HG03064 (cell line): ENCODE results near the gene SLC6A1.

Experiments
- ATAC-seq: cut with Tn5 transposase; IDR thresholded peaks from one replicate; pipeline ENCODE4 v1.9.1; 2021; ENCODE audit warnings: low read depth; ENCODE audit not compliant: unreplicated experiment

SLC6A1 gene

DNA sequence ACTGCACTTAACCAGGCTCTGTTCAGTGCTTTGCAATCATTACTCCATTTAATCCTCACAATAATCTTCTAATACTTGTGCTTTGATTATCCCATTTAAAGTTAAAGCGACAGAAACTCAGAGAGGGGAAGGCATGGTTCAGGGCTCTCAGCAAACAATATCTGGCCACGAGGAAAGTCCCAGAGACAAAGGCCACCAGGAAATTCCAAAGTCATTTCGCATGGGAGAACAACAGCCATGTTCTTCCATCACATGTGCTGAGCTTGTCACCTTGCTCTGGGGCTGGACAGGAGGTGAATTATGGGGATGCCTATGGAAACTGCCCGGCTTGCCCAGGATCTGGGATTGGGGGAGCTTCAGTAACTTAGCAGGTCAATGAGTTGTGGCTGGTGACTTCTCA, 95.5 kb downstream of the SLC6A1 start:
- no peak for ATAC-seq

DNA sequence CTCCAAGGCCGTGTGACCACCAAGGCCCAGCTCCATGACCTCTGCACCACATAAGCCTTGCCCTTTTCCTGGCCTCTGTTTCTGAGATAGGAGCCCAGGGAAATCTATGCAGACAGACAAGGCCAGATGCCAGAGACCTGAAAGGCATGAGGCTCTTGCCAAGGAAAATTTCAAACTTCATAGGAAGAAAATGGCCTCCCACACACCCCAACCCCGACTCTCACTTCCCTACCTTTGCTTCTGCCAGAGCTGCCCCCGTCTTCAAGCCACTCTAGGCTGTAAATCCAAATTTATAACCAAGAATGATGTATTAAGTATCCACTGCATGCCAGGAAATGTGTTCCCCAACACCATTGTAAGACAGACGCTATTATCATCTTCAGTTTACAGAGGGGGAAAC, 96.3 kb downstream of the SLC6A1 start:
- no peak for ATAC-seq
